Ishikawa (cell line): ENCODE data around the gene NRG2.

Experiments used
- CEBPB ChIP-seq: IDR thresholded peaks from 2 replicates; pipeline ENCODE4 v1.6.1; 2012
- CREB1 ChIP-seq: IDR thresholded peaks from 2 replicates; pipeline ENCODE4 v1.6.1; 2012; ENCODE audit warnings: low read depth
- EGR1 ChIP-seq: IDR thresholded peaks from 2 replicates; pipeline ENCODE4 v1.6.1; 2012
- EP300 ChIP-seq: IDR thresholded peaks from 2 replicates; pipeline ENCODE4 v1.6.1; 2012; ENCODE audit warnings: borderline replicate concordance
- FOXM1 ChIP-seq: IDR thresholded peaks from 2 replicates; pipeline ENCODE4 v1.6.1; 2012; ENCODE audit warnings: low read depth, borderline replicate concordance
- MAX ChIP-seq: IDR thresholded peaks from 2 replicates; pipeline ENCODE4 v1.6.1; 2012
- NFIC ChIP-seq: IDR thresholded peaks from 2 replicates; pipeline ENCODE4 v1.6.1; 2012
- RAD21 ChIP-seq: IDR thresholded peaks from 2 replicates; pipeline ENCODE4 v1.6.1; 2012; ENCODE audit warnings: low read depth
- TAF1 ChIP-seq: IDR thresholded peaks from 2 replicates; pipeline ENCODE4 v1.6.1; 2012; ENCODE audit warnings: low read depth, mild to moderate bottlenecking
- TCF12 ChIP-seq: IDR thresholded peaks from 2 replicates; pipeline ENCODE4 v1.6.1; 2012; ENCODE audit warnings: low read depth
- TEAD4 ChIP-seq: IDR thresholded peaks from 2 replicates; pipeline ENCODE4 v1.6.1; 2012
- YY1 ChIP-seq: IDR thresholded peaks from 2 replicates; pipeline ENCODE4 v1.6.1; 2012; ENCODE audit warnings: low read depth
- ZBTB7A ChIP-seq: IDR thresholded peaks from 2 replicates; pipeline ENCODE4 v1.6.1; 2012; ENCODE audit warnings: low read depth
- TF ChIP-seq, protein P1 (sequence below): IDR thresholded peaks from 2 replicates; pipeline ENCODE4 v1.6.1; 2012
- TF ChIP-seq, protein P2 (sequence below): IDR thresholded peaks from 2 replicates; pipeline ENCODE4 v1.6.1; 2012; ENCODE audit warnings: low read depth, mild to moderate bottlenecking

The NRG2 gene

GRCh38 chr5:139975306-139975705 is 67.8 kb downstream of the NRG2 start:
- TF ChIP-seq ZBTB7A, result no peak
- no peak for TF ChIP-seq CREB1
- no peak for TF ChIP-seq TEAD4
- no peak for TF ChIP-seq YY1
- TF ChIP-seq FOXM1, result no peak

GRCh38 chr5:139974661-139975060 is 68.4 kb downstream of the NRG2 start:
- TF ChIP-seq CREB1, result no peak
- TF ChIP-seq ZBTB7A, result no peak
- TF ChIP-seq, protein P1, sequence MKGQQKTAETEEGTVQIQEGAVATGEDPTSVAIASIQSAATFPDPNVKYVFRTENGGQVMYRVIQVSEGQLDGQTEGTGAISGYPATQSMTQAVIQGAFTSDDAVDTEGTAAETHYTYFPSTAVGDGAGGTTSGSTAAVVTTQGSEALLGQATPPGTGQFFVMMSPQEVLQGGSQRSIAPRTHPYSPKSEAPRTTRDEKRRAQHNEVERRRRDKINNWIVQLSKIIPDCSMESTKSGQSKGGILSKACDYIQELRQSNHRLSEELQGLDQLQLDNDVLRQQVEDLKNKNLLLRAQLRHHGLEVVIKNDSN, result no peak
- TF ChIP-seq TEAD4, result no peak
- no peak for TF ChIP-seq CEBPB
- peak; percentile 58 for TF ChIP-seq MAX
- no peak for TF ChIP-seq NFIC
- TF ChIP-seq, protein P2, sequence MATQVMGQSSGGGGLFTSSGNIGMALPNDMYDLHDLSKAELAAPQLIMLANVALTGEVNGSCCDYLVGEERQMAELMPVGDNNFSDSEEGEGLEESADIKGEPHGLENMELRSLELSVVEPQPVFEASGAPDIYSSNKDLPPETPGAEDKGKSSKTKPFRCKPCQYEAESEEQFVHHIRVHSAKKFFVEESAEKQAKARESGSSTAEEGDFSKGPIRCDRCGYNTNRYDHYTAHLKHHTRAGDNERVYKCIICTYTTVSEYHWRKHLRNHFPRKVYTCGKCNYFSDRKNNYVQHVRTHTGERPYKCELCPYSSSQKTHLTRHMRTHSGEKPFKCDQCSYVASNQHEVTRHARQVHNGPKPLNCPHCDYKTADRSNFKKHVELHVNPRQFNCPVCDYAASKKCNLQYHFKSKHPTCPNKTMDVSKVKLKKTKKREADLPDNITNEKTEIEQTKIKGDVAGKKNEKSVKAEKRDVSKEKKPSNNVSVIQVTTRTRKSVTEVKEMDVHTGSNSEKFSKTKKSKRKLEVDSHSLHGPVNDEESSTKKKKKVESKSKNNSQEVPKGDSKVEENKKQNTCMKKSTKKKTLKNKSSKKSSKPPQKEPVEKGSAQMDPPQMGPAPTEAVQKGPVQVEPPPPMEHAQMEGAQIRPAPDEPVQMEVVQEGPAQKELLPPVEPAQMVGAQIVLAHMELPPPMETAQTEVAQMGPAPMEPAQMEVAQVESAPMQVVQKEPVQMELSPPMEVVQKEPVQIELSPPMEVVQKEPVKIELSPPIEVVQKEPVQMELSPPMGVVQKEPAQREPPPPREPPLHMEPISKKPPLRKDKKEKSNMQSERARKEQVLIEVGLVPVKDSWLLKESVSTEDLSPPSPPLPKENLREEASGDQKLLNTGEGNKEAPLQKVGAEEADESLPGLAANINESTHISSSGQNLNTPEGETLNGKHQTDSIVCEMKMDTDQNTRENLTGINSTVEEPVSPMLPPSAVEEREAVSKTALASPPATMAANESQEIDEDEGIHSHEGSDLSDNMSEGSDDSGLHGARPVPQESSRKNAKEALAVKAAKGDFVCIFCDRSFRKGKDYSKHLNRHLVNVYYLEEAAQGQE, result peak; percentile 83
- TF ChIP-seq FOXM1, result no peak
- no peak for TF ChIP-seq EGR1
- no peak for TF ChIP-seq YY1
- TF ChIP-seq RAD21, result no peak
- no peak for TF ChIP-seq EP300
- no peak for TF ChIP-seq TAF1
- TF ChIP-seq TCF12, result no peak

GRCh38 chr5:139971202-139971725 is 71.8 kb downstream of the NRG2 start:
- TF ChIP-seq, protein P1, result no peak
- TF ChIP-seq EGR1, result no peak
- TF ChIP-seq ZBTB7A, result no peak

DNA sequence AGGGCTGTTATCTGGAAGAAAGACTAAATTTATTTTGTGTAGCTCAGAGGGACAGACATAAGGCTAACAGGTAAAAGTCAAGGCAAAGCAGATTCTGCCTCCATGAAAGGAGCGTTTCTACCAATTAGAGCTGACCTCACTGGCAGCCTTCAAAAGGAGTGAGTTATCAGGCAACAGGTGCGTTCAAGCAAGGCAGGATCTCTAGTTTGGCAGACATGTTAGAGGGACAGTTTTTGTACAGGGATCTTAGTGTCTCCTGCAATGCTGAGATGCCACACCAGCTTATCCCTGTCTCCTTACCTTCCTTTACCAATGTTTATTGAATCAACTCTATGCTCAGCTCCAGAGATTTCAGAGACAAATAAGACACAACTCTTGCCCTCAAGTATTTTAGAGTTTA is 73.8 kb downstream of the NRG2 start:
- TF ChIP-seq NFIC (no peak), FOXM1 (no peak), TCF12 (no peak), TAF1 (no peak), YY1 (no peak), EGR1 (no peak), CEBPB (no peak)

GRCh38 chr5:139968547-139969261 is 74.4 kb downstream of the NRG2 start:
- TF ChIP-seq, protein P1, result no peak
- TF ChIP-seq CREB1, result no peak
- 0 out of 2 replicates have a peak, but pooled peaks have one; percentile 39 for TF ChIP-seq YY1
- no peak for TF ChIP-seq TAF1
- no peak for TF ChIP-seq FOXM1
- no peak; the same call in 1 of the 2 replicates for TF ChIP-seq EP300
- TF ChIP-seq EGR1, result no peak
- no peak for TF ChIP-seq TEAD4
- TF ChIP-seq RAD21, result peak; percentile 98
- peak; percentile 63; the same call in 1 of the 2 replicates for TF ChIP-seq MAX
- TF ChIP-seq CEBPB, result no peak

DNA sequence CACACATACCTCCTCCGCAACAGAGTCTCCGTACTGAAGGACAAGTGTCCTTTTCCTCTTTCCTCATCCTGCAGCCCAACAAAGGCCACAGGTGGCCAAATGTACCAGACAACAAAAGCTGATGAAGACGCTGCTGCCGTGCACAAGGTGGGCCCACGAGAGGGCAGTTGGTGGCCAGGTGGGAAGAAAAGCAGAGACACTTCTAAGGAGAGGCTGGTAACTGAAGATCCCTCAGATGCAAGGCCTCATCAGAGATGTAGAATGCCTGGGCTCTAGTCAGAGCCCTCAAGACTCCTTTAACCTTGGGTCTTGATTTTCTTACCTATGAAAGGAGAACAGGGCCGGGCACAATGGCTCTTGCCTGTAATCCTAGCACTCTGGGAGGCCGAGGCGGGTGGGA is 75.7 kb downstream of the NRG2 start:
- TF ChIP-seq FOXM1, result no peak
- no peak for TF ChIP-seq EGR1
- TF ChIP-seq NFIC, result no peak
- TF ChIP-seq MAX, result no peak
- TF ChIP-seq, protein P1, result no peak
- TF ChIP-seq TCF12, result no peak
- no peak for TF ChIP-seq RAD21
- TF ChIP-seq CEBPB, result no peak
- TF ChIP-seq TEAD4, result no peak
